GM21528 (cell line): Measurements from ENCODE around the gene TBC1D8B.

ENCODE experiments used
- ATAC-seq: cut with Tn5 transposase; IDR thresholded peaks from one replicate; pipeline ENCODE4 v1.9.1; 2021; ENCODE audit warnings: mild to moderate bottlenecking, moderate library complexity; ENCODE audit not compliant: unreplicated experiment, low FRiP score

The TBC1D8B gene

GRCh38 chrX:106894978-106895452 lies 92.5 kb downstream of the TBC1D8B start:
- ATAC-seq: no peak

GRCh38 chrX:106897259-106897658 lies 94.8 kb downstream of the TBC1D8B start:
- ATAC-seq: no peak

GRCh38 chrX:106898462-106898861 lies 96.0 kb downstream of the TBC1D8B start:
- peak; percentile 80 for ATAC-seq

- no peak for ATAC-seq
Measured at GRCh38 chrX:106899276-106899675, 96.8 kb downstream of the TBC1D8B start.

- no peak for ATAC-seq
Measured at GRCh38 chrX:106899841-106900240, 97.4 kb downstream of the TBC1D8B start.

GRCh38 chrX:106901341-106901740 lies 98.9 kb downstream of the TBC1D8B start:
- no peak for ATAC-seq

- no peak for ATAC-seq
Measured at GRCh38 chrX:106901781-106902219, 99.3 kb downstream of the TBC1D8B start.

- no peak for ATAC-seq
Measured at GRCh38 chrX:106902684-106903083, 100.2 kb downstream of the TBC1D8B start.

- no peak for ATAC-seq
Measured at GRCh38 chrX:106903291-106903824, 100.9 kb downstream of the TBC1D8B start, which contains the start of gene RIPPLY1. RIPPLY1 (minus strand) TSS chrX:106903341; CDS start chrX:106903287, 54 bp downstream.

GRCh38 chrX:106903856-106904528 lies 101.5 kb downstream of the TBC1D8B start:
- no peak for ATAC-seq

GRCh38 chrX:106905064-106905708 lies 102.7 kb downstream of the TBC1D8B start:
- no peak for ATAC-seq

- no peak for ATAC-seq
Measured at GRCh38 chrX:106906361-106906760, 103.9 kb downstream of the TBC1D8B start.

- ATAC-seq: no peak
Measured at GRCh38 chrX:106912864-106913263, 110.4 kb downstream of the TBC1D8B start.

GRCh38 chrX:106917830-106918500 lies 115.5 kb downstream of the TBC1D8B start:
- ATAC-seq: no peak

GRCh38 chrX:106919932-106920452 lies 117.5 kb downstream of the TBC1D8B start, which contains the start of gene CLDN2:
CLDN2 (plus strand) TSS chrX:106920402; CDS start chrX:106928229, 7,827 bp downstream.
- no peak for ATAC-seq

- ATAC-seq: no peak
Measured at GRCh38 chrX:106921637-106922036, 119.2 kb downstream of the TBC1D8B start.
